Neutrophil (primary cell): ENCODE data around the gene ASNSD1.

Source experiments
- H3K27ac ChIP-seq: fragments of 200-600 bp; sonication (generic); 2 replicates; pipeline ENCODE4 v1.5.1; 2016; ENCODE audit warnings: mild to moderate bottlenecking, moderate library complexity
- H3K27me3 ChIP-seq: fragments of 200-600 bp; sonication (generic); 2 replicates; pipeline ENCODE4 v1.6.0; 2016; ENCODE audit warnings: mild to moderate bottlenecking
- H3K36me3 ChIP-seq: fragments of 200-600 bp; sonication (generic); 2 replicates; pipeline ENCODE4 v1.5.1; 2017
- H3K4me1 ChIP-seq, 2 experiments: fragments of 200-600 bp in 1 of 2; sonication (generic) in 1 of 2; 1 replicate in 1 of 2; 2 replicates in 1 of 2; pipeline versions ENCODE4 v1.5.1 to v1.6.1; 2013 to 2016; ENCODE audit warnings: low read depth in 1 of 2, low read length in 1 of 2, mild to moderate bottlenecking in 1 of 2, moderate library complexity in 1 of 2; ENCODE audit not compliant: control insufficient read depth in 1 of 2, insufficient read depth in 1 of 2
- H3K4me3 ChIP-seq, 2 experiments: fragments of 200-600 bp in 1 of 2; sonication (generic) in 1 of 2; 1 replicate in 1 of 2; 2 replicates in 1 of 2; pipeline ENCODE4 v1.5.1; 2013 to 2016; ENCODE audit warnings: low read depth in 1 of 2, low read length in 1 of 2, mild to moderate bottlenecking in 1 of 2, moderate library complexity in 1 of 2
- H3K9me3 ChIP-seq: fragments of 200-600 bp; sonication (generic); 2 replicates; pipeline ENCODE4 v1.5.1; 2016
- TF ChIP-seq, protein P1 (sequence below): fragments of 200-600 bp; sonication (generic); IDR thresholded peaks from 2 replicates; pipeline ENCODE4 v1.5.1; 2016; ENCODE audit warnings: antibody characterized with exemption

Gene ASNSD1

DNA sequence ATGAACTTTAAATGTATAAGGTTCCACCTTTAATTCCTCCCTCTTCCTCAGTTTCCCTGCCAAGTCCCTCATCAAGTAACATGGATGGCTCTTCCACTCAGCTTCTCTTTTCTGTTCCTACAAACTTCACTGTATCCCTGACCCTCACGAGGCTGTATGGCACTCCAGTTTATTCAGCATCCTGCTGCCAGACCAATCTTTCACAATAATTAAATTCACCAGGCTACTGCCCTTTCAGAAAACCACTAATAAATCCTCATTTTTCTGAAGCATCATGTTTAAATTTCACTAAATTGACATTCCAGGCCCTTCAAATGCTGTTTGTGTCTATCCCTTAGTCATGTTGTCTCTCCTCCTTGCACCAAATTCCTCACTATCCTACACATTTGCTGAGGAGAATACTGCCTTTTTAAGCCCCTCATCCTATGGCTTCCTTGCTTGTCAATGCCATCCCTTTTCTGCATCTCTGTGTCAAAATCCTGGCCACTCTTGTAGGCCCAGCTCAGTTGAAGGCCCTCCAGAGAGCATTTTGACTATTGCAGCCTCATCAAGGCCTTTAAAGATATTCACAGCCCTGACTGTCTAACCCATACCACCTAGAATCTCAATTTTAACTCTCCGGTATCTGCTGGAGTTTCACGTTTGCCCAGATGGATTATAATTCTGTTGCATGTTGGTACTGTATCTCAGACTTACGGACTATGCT, 22.8 kb upstream of the ASNSD1 start:
- no peak overlapping the region for H3K27ac ChIP-seq
- H3K36me3 ChIP-seq: no peaks in the 10 kb centered on the region
- TF ChIP-seq, protein P1, sequence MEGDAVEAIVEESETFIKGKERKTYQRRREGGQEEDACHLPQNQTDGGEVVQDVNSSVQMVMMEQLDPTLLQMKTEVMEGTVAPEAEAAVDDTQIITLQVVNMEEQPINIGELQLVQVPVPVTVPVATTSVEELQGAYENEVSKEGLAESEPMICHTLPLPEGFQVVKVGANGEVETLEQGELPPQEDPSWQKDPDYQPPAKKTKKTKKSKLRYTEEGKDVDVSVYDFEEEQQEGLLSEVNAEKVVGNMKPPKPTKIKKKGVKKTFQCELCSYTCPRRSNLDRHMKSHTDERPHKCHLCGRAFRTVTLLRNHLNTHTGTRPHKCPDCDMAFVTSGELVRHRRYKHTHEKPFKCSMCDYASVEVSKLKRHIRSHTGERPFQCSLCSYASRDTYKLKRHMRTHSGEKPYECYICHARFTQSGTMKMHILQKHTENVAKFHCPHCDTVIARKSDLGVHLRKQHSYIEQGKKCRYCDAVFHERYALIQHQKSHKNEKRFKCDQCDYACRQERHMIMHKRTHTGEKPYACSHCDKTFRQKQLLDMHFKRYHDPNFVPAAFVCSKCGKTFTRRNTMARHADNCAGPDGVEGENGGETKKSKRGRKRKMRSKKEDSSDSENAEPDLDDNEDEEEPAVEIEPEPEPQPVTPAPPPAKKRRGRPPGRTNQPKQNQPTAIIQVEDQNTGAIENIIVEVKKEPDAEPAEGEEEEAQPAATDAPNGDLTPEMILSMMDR: no peak
- H3K4me1 ChIP-seq: no peaks in the 10 kb centered on the region
- no peaks in the 10 kb centered on the region for H3K27me3 ChIP-seq
- no peaks in the 10 kb centered on the region for H3K9me3 ChIP-seq
- H3K4me3 ChIP-seq: no peak overlapping the region

DNA sequence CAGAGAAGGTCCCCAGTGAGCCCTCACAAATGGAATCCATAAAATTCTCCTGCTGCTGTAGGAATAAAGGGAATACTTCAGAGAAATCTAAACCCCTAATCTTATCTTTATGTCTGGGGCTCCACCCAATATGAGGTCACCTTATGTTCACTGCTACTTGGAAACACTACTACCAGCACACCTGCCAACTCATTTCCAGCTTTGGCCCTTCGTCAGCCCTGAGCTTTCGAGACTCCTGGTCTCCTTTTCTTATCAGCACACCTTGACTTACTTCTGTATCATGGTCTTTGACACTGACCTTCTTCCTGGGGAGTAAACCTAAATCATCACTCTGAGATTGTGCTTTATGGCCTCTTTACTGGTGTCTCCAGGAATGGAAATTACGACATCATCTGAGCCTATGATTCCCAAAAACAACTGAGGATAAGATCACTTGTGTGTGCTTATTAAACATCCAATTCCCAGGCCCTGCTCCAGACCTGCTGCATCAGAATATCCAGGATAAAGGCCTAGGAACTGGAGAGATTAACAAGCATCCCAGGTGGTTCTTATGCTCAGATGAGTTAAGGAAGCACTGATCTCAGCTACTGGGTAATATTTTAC, 22.2 kb upstream of the ASNSD1 start:
- Histone ChIP-seq H3K36me3 (no peaks in the 10 kb centered on the region), H3K27ac (no peak overlapping the region), H3K4me1 (no peaks in the 10 kb centered on the region), H3K9me3 (no peaks in the 10 kb centered on the region), H3K4me3 (no peak overlapping the region), H3K27me3 (no peaks in the 10 kb centered on the region)
- TF ChIP-seq, protein P1: no peak

GRCh38 chr2:189641002-189641401, 20.3 kb upstream of the ASNSD1 start:
- H3K36me3 ChIP-seq: no peaks in the 10 kb centered on the region
- no peak overlapping the region for H3K27ac ChIP-seq
- H3K4me3 ChIP-seq: no peak overlapping the region
- TF ChIP-seq, protein P1: no peak
- H3K4me1 ChIP-seq: no peaks in the 10 kb centered on the region
- no peaks in the 10 kb centered on the region for H3K27me3 ChIP-seq
- H3K9me3 ChIP-seq: no peaks in the 10 kb centered on the region

DNA sequence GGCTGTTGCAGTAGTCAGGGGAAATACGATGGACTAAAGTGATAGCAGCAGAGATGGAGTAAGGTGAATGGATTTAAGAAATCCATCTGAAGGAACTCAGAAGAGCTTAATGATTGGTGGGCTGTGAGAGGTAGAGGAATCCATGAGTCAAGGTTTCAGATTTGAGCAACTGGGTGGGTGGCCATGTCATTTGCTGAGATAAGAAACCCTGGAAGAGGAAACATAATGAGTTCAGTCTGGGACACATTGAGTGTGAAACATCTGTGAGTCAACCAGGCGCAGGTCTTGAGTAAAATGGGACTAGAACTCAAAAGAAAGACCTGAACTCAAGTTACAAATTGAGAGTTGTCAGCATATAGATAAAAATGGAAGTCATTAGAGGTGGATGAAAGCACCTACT, 19.7 kb upstream of the ASNSD1 start:
- no peaks in the 10 kb centered on the region for H3K27me3 ChIP-seq
- no peaks in the 10 kb centered on the region for H3K9me3 ChIP-seq
- no peaks in the 10 kb centered on the region for H3K36me3 ChIP-seq
- H3K4me1 ChIP-seq: no peaks in the 10 kb centered on the region
- no peak overlapping the region for H3K27ac ChIP-seq
- H3K4me3 ChIP-seq: no peak overlapping the region
- TF ChIP-seq, protein P1: no peak

DNA sequence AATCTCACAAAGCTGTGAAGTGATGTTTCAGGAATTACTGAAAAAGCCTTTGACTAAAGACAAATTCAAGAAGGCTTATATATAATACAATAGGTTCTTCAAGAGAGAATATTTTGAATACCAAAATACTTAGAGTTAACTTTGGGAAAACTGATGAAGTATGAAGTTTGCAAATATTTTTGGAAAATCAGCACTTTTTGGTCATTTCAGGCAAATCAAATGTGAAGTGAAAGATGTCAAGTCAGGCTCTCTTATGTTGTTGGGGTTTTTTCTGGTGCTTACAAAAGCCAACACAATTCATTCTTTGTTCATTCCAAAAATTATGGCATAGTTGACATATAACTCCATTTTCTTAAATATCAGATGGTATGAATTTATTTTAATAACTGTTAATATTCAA, 14.7 kb upstream of the ASNSD1 start:
- no peaks in the 10 kb centered on the region for H3K36me3 ChIP-seq

More for the DNA sequence above, 14.7 kb upstream of the ASNSD1 start:
- H3K27ac ChIP-seq: no peak overlapping the region
- H3K27me3 ChIP-seq: no peaks in the 10 kb centered on the region
- no peaks in the 10 kb centered on the region for H3K9me3 ChIP-seq
- TF ChIP-seq, protein P1: no peak
- H3K4me3 ChIP-seq: no peak overlapping the region
- H3K4me1 ChIP-seq: peaks cover 0 to 8% of the 10 kb centered on the region in 2 experiments
